Body of pancreas (tissue), 4 donors: Measurements from ENCODE around the gene PLEK2.

Source experiments
- CTCF ChIP-seq, 7 experiments: fragments of 450-650 bp in 4 of 7; fragments of 200-600 bp in 3 of 7; sonication (generic) in 3 of 7; IDR thresholded peaks; one replicate each; pipeline ENCODE4 v1.5.1; 2016 to 2019; ENCODE audit warnings: antibody characterized with exemption in 7 of 7
- POLR2A ChIP-seq, 3 donors: fragments of 450-650 bp; IDR thresholded peaks; one replicate each; pipeline ENCODE4 v1.6.1; 2016; ENCODE audit warnings: antibody characterized with exemption in 3 of 3, mild to moderate bottlenecking in 2 of 3

- no peak for TF ChIP-seq CTCF (IDR thresholded peaks at IDR 0.05)
- TF ChIP-seq POLR2A (IDR thresholded peaks at IDR 0.05): no peak
These were observed 34.0 kb downstream of the PLEK2 start for GRCh38 chr14:67377916-67378315.
